Measurements from ENCODE around the gene CCNT2. TPM values are rescaled to one million over a fixed set of nuclear protein-coding genes. Genes with fewer than 3 reads are reported as not detected.
"Not testable (repeated sequence)": the region's sequence is repeated elsewhere in the genome, so short reads cannot be mapped to it uniquely, and the experiment has no call there.

Gene CCNT2
- total RNA-seq, 1 donor from 2014 or later: 19.2 TPM

- ATAC-seq: no peak
Measured at GRCh38 chr2:134976074-134976702, 57.6 kb downstream of the CCNT2 start.

DNA sequence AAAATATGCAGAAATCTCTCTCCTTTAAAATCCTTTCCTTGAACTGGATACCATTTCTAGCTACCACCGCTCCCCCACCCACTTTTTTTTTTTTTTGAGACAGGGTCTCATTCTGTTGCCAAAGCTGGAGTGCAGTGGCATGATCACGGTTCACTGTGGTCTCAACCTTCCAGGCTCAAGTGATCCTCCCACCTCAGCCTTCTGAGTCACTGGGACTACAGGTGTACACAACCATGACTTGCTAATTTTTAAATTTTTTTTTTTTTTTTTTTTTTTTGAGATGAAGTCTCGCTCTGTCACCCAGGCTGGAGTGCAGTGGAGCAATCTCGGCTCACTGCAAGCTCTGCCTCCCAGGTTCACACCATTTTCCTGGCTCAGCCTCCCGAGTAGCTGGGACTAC is 58.5 kb downstream of the CCNT2 start:
- ATAC-seq: not testable (repeated sequence)

- ATAC-seq: no peak
Measured at GRCh38 chr2:134979221-134979620, 60.6 kb downstream of the CCNT2 start.

DNA sequence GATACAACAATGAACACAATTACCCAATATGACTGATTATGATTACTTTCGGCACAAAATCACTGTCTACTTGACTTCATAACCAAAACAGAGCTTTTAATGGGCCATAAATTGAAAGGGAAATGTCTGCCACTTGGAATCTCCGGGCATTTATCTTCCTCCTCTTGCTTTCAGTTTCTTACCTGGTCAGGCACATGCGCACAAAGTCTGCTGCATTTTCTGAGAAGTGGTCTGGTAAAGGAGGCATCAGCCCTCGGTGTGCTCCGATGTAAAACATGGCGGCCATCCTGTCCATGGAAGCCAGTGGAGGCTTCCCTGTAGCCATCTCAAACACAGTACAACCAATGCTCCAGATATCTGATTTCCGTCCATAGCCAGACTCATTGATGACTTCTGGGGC is 62.0 kb downstream of the CCNT2 start:
- no peak for ATAC-seq

GRCh38 chr2:134982603-134983002 is 64.0 kb downstream of the CCNT2 start:
- ATAC-seq: no peak

DNA sequence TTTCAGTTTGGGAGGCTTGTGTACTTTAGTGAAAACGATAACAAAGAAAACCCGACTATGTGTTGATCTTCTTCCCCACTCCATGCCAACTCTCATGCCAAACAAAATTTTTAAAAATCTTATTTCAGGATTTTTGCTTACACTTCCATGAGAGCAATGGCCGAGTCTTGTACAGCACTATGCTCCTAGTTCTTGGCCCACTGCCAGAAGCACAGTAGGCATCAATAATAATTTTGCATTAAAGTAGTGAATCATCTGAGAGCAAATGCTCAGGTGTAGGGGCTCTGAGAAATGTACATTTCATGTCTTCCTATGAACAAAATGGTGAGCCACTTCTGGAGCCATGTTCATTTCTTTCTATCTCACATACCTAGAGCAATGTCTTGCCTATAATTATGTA is 66.4 kb downstream of the CCNT2 start:
- no peak for ATAC-seq

DNA sequence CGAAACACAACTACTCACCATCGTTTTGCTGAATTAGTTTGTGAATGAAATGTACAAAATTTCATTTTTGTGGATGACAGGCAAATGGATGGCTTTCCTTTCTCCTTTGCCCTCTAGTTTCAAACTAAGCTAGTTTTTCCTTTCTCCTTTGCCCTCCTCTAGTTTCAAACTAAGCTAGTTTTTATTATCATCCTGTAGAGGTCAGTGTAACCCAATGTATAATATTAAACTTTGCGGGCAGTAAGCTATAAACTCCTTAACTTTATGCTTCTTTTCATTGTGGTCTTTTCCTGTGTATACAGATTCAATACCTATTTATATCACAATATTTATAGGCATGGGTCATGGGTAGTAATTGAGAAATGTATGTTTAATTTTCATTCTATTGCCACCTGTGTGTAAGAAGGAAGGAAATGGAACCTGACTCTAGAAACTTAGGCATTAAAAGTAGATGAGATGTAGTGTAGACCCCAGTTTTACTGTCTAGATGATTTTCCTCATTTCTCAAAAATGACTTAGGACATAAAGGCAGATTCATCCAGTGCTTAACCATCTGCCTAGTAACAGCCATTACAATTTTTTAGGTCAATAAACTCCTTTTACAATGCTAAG is 70.5 kb downstream of the CCNT2 start:
- ATAC-seq: no peak

DNA sequence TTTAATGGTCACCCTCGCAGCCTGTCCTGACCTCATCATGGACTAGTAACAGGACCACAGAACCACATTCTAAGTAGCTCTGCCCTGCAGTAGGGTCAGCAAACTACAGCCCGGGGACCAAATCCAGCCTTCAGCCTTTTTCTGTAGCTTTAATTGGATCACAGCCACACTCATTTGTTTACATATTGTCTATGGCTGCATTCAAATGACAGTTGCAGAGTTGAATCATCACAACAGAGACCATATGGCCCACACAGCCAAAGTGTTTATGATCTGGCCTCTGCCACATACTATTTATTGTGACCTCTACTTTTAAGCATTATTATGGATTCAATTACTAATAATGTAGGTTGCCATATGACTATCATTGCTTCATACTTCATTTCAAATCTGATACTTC is 80.9 kb downstream of the CCNT2 start:
- no peak for ATAC-seq

- ATAC-seq: no peak
Measured at GRCh38 chr2:135002836-135003235, 84.2 kb downstream of the CCNT2 start.

GRCh38 chr2:135004005-135004746 is 85.6 kb downstream of the CCNT2 start:
- peak; percentile 96 for ATAC-seq

GRCh38 chr2:135005753-135006152 is 87.1 kb downstream of the CCNT2 start:
- ATAC-seq: no peak

Other genes with a start within 250 kb of the CCNT2 start
- gene TMEM163, start 199.8 kb upstream of the CCNT2 start, total RNA-seq: 0.20 TPM
- not detected for gene ACMSD, start 80.2 kb upstream of the CCNT2 start, total RNA-seq
- not detected for gene MAP3K19, start 128.6 kb downstream of the CCNT2 start, total RNA-seq
- 31.0 TPM for gene RAB3GAP1, start 133.5 kb downstream of the CCNT2 start, total RNA-seq

Measured in esophagus mucosa (tissue), 1 donor.